HG03442 (cell line): ENCODE data around the gene EXO1.
"Not testable (repeated sequence)": the region's sequence is repeated elsewhere in the genome, so short reads cannot be mapped to it uniquely, and the experiment has no call there.

ENCODE experiments used
- ATAC-seq: cut with Tn5 transposase; IDR thresholded peaks from one replicate; pipeline ENCODE4 v1.9.1; 2021; ENCODE audit warnings: mild to moderate bottlenecking, moderate library complexity; ENCODE audit not compliant: unreplicated experiment

Gene EXO1

GRCh38 chr1:241834733-241835377, 13.1 kb upstream of the EXO1 start:
- no peak for ATAC-seq

GRCh38 chr1:241836941-241837340, 11.1 kb upstream of the EXO1 start:
- no peak for ATAC-seq

GRCh38 chr1:241837416-241837815, 10.6 kb upstream of the EXO1 start:
- no peak for ATAC-seq

DNA sequence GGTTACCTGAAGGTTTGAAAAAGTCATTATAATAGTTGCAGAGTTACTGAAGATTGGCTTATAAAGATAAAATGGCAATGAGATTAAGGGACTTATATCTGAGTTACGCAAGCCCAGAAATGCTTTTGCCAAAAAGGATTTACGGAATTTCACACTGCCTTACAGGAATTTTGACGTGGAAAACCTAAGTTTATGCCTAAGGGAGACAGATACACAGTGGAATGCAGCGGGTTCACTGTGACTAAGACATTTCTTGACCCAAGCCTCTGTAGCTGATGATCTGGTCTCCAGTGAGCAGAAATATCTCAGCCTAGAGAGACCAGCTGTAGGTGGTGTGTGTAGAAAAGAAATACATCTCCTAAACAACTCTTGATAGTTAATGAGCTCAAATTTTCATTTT, 10.1 kb upstream of the EXO1 start:
- ATAC-seq: no peak

DNA sequence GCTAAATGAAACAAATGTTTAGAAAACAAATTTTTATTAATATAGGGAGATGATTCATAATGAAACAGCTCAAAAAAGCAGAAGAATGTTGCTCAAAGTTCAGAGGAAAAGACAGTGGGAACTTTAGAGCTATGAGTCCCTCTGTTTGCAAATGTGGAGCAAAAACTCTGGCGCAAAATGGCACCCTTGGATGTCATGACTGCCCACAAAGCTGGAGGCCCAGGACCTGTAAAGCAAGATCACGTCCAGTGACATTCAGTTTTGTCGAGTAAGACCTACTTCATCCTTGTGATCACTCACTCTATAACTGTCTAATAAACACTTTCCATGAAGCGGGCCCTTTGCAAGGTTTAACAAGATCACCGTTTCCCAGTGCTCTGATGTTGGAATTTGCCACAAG, 9.1 kb upstream of the EXO1 start:
- no peak for ATAC-seq

DNA sequence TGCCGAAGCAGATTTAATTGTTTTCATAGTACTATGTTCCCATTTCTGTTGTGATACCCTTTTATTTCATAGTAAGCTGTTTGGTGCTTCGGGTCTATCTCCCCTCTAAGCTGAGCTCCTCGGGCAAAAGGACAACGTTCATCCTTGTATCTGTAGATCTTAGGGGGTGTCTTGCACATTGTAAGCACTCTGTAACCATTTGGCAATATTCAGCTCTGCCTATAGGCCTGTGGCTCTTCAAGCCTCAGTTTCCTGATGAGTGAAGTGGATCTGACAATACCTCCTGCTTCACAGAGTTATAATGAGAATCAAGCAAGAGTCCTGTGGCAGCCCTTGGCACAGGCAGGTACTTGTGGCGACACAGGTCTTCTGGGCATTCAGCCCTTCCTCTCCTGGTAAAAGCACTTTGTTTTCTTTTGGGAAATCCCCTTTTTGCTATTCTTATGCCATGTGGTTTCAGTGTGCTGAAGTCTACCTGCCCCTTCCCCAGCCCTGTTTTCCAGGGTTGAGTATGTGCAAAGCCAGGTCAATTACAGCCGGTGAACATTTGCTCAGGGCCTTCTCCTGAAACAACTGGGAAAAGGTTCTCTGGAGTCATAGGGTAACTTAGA, 8.5 kb upstream of the EXO1 start:
- ATAC-seq: peak; percentile 79

DNA sequence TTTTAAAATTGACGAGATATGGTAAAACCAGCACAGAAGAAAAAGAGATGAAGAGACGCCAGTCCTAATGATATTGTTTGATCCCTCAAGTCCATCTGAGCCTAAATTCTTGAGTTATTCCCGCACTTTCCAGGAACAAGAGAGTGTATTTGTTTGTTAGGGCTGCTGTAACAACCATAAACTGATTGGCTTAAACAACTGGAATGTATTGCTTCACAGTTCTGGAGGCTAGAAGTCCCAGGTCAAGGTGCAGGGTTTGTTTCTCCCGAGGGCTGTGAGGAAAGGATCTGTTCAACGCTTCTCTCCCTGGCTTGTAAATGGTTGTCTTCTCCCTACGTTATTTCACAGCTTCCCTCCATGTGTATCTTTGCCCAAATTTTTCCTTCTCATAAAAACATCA, 7.8 kb upstream of the EXO1 start:
- ATAC-seq: no peak

GRCh38 chr1:241841691-241842090, 6.3 kb upstream of the EXO1 start:
- ATAC-seq: no peak

- ATAC-seq: no peak
Measured at GRCh38 chr1:241842565-241842964, 5.4 kb upstream of the EXO1 start.

DNA sequence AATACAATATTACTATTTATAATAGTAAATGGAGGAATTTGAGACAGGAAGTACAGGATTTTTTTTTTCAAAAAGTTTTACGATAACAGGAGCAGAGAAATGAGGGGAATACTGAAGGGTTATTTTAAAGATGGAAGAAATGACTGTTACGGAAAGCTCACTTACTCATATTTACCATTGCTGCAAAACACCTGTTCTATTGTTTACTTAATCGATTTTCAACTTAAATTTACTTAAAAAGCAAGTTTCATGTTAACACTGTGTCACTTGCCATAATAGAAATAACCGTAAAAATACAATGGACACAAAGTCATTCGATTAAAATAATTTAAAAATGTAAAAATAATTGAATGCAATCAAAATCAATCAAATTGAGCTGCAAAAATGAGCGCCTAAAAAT, 3.4 kb upstream of the EXO1 start:
- ATAC-seq: no peak

GRCh38 chr1:241846375-241846774, 1.6 kb upstream of the EXO1 start:
- ATAC-seq: no peak

- ATAC-seq: no peak
Measured at GRCh38 chr1:241846862-241847539, 1.0 kb upstream of the EXO1 start.

DNA sequence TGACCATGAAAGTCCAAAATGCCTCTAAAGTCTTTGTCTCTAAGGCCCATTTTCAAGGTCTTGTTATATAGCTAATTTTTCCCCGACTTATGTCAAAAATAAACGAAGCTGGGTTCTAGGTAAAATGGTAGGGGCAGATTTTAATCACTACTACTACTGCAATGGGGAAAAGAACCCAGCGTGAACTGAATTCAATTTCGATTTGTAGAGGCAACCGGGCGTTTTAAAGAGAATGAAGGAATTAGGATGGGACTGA, 536 bp upstream of the EXO1 start:
- ATAC-seq: no peak

DNA sequence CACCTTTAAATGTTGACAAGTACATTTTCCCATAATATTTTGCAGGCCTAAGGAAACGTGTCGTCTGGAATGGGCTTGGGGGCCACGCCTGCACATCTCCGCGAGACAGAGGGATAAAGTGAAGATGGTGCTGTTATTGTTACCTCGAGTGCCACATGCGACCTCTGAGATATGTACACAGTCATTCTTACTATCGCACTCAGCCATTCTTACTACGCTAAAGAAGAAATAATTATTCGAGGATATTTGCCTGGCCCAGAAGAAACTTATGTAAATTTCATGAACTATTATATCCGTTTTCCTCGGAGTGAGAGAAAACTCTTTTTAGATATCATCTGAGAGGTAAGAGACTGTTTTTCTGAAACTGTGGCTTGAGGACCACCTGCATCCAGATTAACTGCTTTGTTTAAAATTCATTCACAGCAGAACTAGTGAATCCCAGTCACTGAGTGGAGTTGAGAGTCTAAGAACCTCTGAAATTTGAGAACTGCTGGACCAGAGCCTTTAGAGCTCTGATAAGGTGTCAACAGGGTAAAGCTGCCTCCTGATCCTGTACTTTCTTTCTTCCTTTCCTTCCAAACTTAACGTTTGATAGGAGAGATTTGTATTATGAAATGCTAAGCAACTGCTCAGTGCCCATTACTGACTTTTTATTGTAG, 811 bp downstream of the EXO1 start:
- no peak for ATAC-seq

GRCh38 chr1:241849345-241849695, 1.3 kb downstream of the EXO1 start:
- no peak for ATAC-seq

GRCh38 chr1:241855545-241856140, 7.6 kb downstream of the EXO1 start:
- not testable (repeated sequence) for ATAC-seq

DNA sequence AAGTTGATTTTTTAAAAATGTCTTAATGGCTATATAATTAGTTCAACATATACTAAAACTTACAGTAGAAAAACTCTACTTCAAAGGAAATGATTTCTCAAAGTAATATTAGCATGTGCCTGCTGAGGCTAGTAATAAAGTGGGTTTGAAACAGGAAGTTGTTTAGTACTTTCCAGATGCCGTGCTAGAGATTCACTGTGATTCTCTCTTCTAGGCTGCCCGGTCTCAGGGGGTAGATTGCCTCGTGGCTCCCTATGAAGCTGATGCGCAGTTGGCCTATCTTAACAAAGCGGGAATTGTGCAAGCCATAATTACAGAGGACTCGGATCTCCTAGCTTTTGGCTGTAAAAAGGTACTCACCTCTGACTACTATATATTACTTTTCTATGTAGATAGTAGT, 9.1 kb downstream of the EXO1 start:
- ATAC-seq: peak; percentile 90

DNA sequence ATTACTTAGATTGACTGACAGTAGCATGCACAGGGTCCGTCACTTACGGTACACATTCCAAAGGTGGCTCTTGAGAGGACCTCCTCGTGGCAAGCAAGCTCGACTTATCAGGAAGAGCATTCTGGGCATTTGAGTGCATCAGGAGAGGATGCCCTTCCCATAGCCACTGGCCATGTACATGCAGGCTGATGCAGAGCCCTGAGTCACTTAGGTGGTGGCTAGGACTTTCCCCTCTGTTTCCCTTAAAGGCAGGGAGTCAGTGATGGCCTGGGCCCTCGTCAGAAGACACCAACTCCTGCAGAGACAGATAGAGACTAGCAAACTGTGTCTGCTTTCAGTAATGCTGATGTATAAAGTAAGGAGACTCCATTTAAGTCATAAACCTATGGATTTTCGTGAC, 12.9 kb downstream of the EXO1 start:
- ATAC-seq: no peak

DNA sequence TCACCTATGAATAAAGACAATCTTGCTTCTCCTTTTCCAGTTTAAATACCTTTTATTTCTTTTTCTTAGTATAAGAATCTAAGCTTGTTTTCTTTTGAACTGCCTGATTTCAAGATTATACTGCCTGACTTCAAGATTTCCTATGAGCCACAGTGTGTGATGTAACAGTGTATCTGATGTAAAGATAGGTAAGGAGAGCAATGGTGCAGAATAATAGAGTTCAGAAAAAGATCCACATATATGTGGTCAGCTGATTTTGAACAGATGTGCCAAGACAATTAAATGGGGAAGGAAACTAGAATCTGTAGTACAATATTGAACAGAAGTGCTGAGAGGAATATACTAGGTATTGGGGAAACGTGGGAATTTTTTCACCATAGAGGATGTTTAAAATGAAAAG, 21.0 kb downstream of the EXO1 start:
- no peak for ATAC-seq

GRCh38 chr1:241870336-241870735, 22.3 kb downstream of the EXO1 start:
- ATAC-seq: no peak

GRCh38 chr1:241870746-241871430, 22.9 kb downstream of the EXO1 start:
- no peak for ATAC-seq
